K562 (cell line): Measurements from ENCODE around the gene NOM1.

Source experiments
- NR3C1 ChIP-seq: sonication (generic); formaldehyde crosslinking; IDR thresholded peaks from 2 replicates; pipeline ENCODE4 v1.8.1; 2022; ENCODE audit warnings: missing genetic modification reagents
- PBX2 ChIP-seq, 2 experiments: IDR thresholded peaks in 1 of 2; conservative IDR thresholded peaks in 1 of 2; 2 replicates each; pipeline ENCODE4 v1.6.1; 2016; ENCODE audit warnings: low read depth in 2 of 2, mild to moderate bottlenecking in 1 of 2, missing compliant biosample characterization in 1 of 2, missing genetic modification characterization in 1 of 2, moderate library complexity in 1 of 2
- USF1 ChIP-seq: sonication (generic); formaldehyde crosslinking; IDR thresholded peaks from 2 replicates; pipeline ENCODE4 v1.9.0; 2022; ENCODE audit warnings: mild to moderate bottlenecking, missing genetic modification reagents

- TF ChIP-seq USF1 (no peak), PBX2 (CRISPR knock-in tag; IDR thresholded peaks at IDR 0.05; ENCODE audit: low read depth) (no peak), PBX2 (tag; conservative IDR thresholded peaks at IDR 0.05; ENCODE audit: low read depth) (no peak), NR3C1 (CRISPR knock-in tag) (no peak)
Observed at GRCh38 chr7:157013602-157014549, 64.4 kb downstream of the NOM1 start.
